Aorta (tissue), 5 donors: ENCODE data around the gene ARID1A. TPM values are rescaled to one million over a fixed set of nuclear protein-coding genes. Genes with fewer than 3 reads are reported as not detected.

ENCODE experiments used
- ATAC-seq: fragments of 200-7000 bp; cut with Tn5 transposase; one replicate; pipeline ENCODE4 v1.9.1; 2022; ENCODE audit warnings: moderate library complexity; ENCODE audit not compliant: low FRiP score
- DNase-seq, 2 donors: peaks; one replicate each; pipeline ENCODE4 v3.0.0-alpha.2; 2020
- H3K27ac ChIP-seq, 2 donors: one replicate each; pipeline ENCODE4 v1.5.1; 2013; ENCODE audit warnings: low read length in 2 of 2, mild to moderate bottlenecking in 2 of 2, moderate library complexity in 2 of 2, control low read depth in 1 of 2, inconsistent platforms in 1 of 2, low read depth in 1 of 2
- H3K27me3 ChIP-seq, 2 donors: one replicate each; pipeline ENCODE4 v1.6.1; 2013; ENCODE audit warnings: control low read depth in 1 of 2, low read length in 1 of 2, mild to moderate bottlenecking in 1 of 2, moderate library complexity in 1 of 2; ENCODE audit not compliant: insufficient read depth in 2 of 2, control insufficient read depth in 1 of 2
- H3K36me3 ChIP-seq, 2 donors: one replicate each; pipeline ENCODE4 v1.6.1; 2013; ENCODE audit warnings: control low read depth in 1 of 2, low read length in 1 of 2, mild to moderate bottlenecking in 1 of 2; ENCODE audit not compliant: insufficient read depth in 2 of 2, control insufficient read depth in 1 of 2
- H3K4me1 ChIP-seq, 2 donors: one replicate each; pipeline ENCODE4 v1.6.1; 2013; ENCODE audit warnings: low read length in 2 of 2, control low read depth in 1 of 2, mild to moderate bottlenecking in 1 of 2, moderate library complexity in 1 of 2; ENCODE audit not compliant: insufficient read depth in 2 of 2, control insufficient read depth in 1 of 2
- H3K4me3 ChIP-seq, 2 donors: one replicate each; pipeline ENCODE4 v1.5.1; 2013; ENCODE audit warnings: low read length in 2 of 2, control low read depth in 1 of 2, mild to moderate bottlenecking in 1 of 2
- H3K9me3 ChIP-seq: one replicate; pipeline ENCODE4 v1.6.1; 2013; ENCODE audit warnings: mild to moderate bottlenecking, low read length; ENCODE audit not compliant: control insufficient read depth
- WGBS, 2 donors: extraction: QIAGEN DNeasy Blood & Tissue Kit; methylation state at CpG; one replicate each; pipeline ENCODE4 v1.1.7; 2013; 5-methylcytosine and 5-hydroxymethylcytosine counted together
- intact Hi-C, 2 donors: fragments of 100-400 bp; cut with DNase I; formaldehyde crosslinking; loops; one replicate each; pipeline versions ENCODE4 v1.14.2 to v1.15.0; 2022
- polyA plus RNA-seq, 2 donors: library from polyadenylated mRNA; stranded (reverse); fragments of 200-250 nt; gene quantifications; one replicate each; pipeline ENCODE4 v1.2.3, GENCODE V29; 2013
- total RNA-seq, 2 donors: library from RNA; stranded (reverse); fragmentation: NEBNext Ultra II Directional; extraction: Animal tissue kit (Norgen Biotek cat#: 25700); gene quantifications; one replicate each; pipeline ENCODE4 v1.2.1, GENCODE V29; 2021
- donor health status: healthy with polysubstance abuse.
- donor health status: Bipolar disorder and iron deficiency.
- donor health status: DM: no; HTN: no; CAD: no.
- donor health status: DM: no; HTN: no; CAD: no.
- donor health status: DM: yes; HTN: yes; CAD: no.

Gene ARID1A
- total and polyA plus RNA-seq, 4 donors: 6.5 to 72.3 (median 34.8) TPM

DNA sequence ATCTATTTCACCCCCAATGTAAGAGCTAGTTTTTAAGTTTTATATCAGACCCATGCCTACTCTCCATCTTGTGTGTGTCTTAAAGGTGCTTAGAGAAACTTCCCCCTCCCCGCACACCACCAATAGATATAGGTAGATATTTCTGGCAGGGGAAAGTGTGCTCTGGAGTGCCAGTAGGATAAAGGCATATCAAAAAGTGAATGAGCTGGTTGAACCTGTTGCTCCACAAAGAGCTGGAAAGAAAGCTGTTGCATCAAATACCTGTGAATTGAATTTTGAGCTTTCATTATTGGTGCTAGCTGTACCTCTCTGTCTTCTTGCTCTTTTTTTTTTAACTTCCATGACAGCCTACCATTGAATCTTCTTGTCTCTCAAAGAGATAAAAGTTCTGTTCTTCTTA is 32.8 kb downstream of the ARID1A start:
- Histone ChIP-seq H3K4me3 (no peak overlapping the region), H3K4me1 (peaks cover 6 to 29% of the 10 kb centered on the region in 2 donors), H3K27me3 (no peaks in the 10 kb centered on the region), H3K36me3 (peaks cover 6 to 8% of the 10 kb centered on the region in 2 donors), H3K27ac (no peak overlapping the region), H3K9me3 (no peaks in the 10 kb centered on the region)
- 92 to 96% methylated on average over 1 of the region's 1 CpG for WGBS, 2 donors
- intact Hi-C loops: no loop called here
- ATAC-seq (no peak), DNase-seq (no peak)

DNA sequence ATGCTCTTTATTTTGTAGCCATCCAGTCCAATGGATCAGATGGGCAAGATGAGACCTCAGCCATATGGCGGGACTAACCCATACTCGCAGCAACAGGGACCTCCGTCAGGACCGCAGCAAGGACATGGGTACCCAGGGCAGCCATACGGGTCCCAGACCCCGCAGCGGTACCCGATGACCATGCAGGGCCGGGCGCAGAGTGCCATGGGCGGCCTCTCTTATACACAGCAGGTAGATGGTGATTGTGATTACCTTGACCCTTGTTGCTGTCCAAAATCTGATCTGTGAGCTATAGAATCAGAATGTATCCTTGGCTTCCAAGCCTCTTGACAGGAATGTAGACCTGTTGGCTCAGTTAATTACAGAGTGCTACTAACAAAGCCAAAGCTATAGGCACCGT is 33.8 kb downstream of the ARID1A start:
- ATAC-seq: no peak
- 94 to 96% methylated on average over 12 of the region's 12 CpGs for WGBS, 2 donors
- Histone ChIP-seq H3K4me1 (peaks cover 1 to 24% of the 10 kb centered on the region in 2 donors), H3K9me3 (no peaks in the 10 kb centered on the region), H3K36me3 (peaks cover 10% of the 10 kb centered on the region in 2 donors), H3K27ac (no peak overlapping the region), H3K4me3 (no peak overlapping the region), H3K27me3 (no peaks in the 10 kb centered on the region)
- intact Hi-C loops: loop anchor here in 1 of 2 donors (5.0 kb wide), 1 partner anchor 38 kb away; no protein-coding TSS in a partner anchor
- DNase-seq: no peak

DNA sequence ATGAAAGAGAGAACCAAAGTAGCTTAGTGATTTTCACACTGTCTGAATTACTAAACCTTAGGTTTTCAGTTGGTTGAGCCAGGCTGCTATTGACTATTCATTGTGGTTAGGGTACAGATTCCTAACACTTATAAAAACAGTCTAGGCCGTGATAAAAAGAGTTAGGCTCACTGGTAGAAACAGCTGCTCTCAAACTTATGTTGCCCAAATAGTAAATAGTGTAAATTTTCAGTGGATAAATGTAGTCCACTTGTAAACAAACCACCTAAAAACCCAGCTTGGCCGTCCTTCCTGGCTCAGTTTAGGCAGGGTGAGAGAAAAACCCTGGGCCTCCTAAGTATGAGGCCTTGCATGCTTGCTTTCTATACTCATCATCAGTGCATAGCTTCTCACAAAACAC is 34.9 kb downstream of the ARID1A start:
- H3K4me1 ChIP-seq: peaks cover 1 to 19% of the 10 kb centered on the region in 2 donors
- intact Hi-C loops: loop anchor here in 1 of 2 donors (5.0 kb wide), 1 partner anchor 37 kb away; no protein-coding TSS in a partner anchor
- H3K9me3 ChIP-seq: no peaks in the 10 kb centered on the region
- no peaks in the 10 kb centered on the region for H3K27me3 ChIP-seq
- no peak overlapping the region for H3K27ac ChIP-seq
- DNase-seq (no peak), ATAC-seq (no peak)
- H3K4me3 ChIP-seq: no peak overlapping the region
- WGBS, 2 donors: 37 to 38% methylated on average over 2 of the region's 2 CpGs
- peaks cover 10% of the 10 kb centered on the region in 2 donors for H3K36me3 ChIP-seq

DNA sequence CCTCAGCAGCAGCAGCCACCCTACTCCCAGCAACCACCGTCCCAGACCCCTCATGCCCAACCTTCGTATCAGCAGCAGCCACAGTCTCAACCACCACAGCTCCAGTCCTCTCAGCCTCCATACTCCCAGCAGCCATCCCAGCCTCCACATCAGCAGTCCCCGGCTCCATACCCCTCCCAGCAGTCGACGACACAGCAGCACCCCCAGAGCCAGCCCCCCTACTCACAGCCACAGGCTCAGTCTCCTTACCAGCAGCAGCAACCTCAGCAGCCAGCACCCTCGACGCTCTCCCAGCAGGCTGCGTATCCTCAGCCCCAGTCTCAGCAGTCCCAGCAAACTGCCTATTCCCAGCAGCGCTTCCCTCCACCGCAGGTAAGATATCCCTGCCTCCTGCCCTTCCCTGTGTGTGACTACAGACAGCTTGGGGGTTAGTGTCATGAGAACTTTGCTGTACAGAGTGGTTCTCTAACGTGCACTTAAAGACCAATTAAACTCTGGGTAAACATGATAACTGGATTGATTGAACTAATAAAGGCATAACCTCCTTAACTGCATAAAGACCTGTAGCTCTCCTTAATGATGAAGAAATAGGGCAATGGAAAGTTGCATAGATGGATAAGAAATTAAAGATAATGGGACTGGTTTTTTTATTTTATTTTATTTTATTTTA is 35.6 kb downstream of the ARID1A start:
- WGBS, 2 donors: 81 to 82% methylated on average over 11 of the region's 11 CpGs
- no peak for DNase-seq
- Histone ChIP-seq H3K36me3 (peaks cover 10% of the 10 kb centered on the region in 2 donors), H3K4me3 (no peak overlapping the region), H3K27ac (no peak overlapping the region), H3K27me3 (no peaks in the 10 kb centered on the region), H3K9me3 (no peaks in the 10 kb centered on the region), H3K4me1 (peaks cover 1 to 17% of the 10 kb centered on the region in 2 donors)
- intact Hi-C loops: loop anchor here in 1 of 2 donors (5.0 kb wide), 1 partner anchor 36 kb away; no protein-coding TSS in a partner anchor
- no peak for ATAC-seq

DNA sequence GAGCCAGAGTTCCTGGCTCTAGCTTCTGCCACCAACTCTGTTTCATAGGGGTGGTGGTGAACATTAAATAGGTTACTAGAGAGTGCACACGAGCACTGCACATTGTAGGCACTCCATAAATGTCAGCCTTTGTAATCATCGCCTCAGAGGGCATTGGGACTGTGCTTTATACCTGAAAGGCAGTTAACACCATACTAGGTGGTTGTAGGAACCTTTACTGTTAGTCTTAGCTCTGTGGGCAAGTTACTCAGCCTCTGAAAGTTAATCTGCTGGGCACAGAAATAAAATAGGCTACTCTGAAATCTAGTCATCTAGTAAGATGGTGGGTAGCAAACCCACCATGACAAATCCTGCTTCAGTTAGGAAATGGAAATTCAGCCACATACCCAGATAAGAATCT is 37.6 kb downstream of the ARID1A start:
- no peak for DNase-seq
- no peak overlapping the region for H3K4me3 ChIP-seq
- no peak overlapping the region for H3K27ac ChIP-seq
- H3K4me1 ChIP-seq: peaks cover 1 to 5% of the 10 kb centered on the region in 2 donors
- intact Hi-C loops: loop anchor here in 1 of 2 donors (5.0 kb wide), 1 partner anchor 34 kb away; no protein-coding TSS in a partner anchor
- no peaks in the 10 kb centered on the region for H3K9me3 ChIP-seq
- peaks cover 10% of the 10 kb centered on the region in 2 donors for H3K36me3 ChIP-seq
- no peaks in the 10 kb centered on the region for H3K27me3 ChIP-seq
- 84 to 87% methylated on average over 2 of the region's 2 CpGs for WGBS, 2 donors
- ATAC-seq: no peak

DNA sequence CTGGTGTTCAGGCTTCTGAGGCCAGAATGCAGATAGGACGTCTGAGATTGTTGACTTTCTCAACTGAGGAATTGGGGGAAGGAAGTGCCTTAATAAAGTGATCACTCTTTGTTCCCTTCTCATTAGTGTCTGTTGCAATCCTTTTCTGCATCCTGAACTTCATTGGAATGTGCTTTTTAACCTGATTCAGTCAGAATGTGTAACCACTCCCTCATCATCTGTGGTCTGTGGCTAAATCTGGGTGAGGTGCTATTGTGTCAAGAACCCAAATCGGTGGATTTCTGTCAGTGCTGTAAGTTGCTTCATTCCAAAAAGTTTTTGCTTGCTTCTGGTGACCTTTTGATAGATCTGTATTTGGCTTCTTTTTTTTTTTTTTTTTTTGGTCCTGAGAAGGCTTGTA is 38.2 kb downstream of the ARID1A start:
- intact Hi-C loops: loop anchor here in 1 of 2 donors (5.0 kb wide), 1 partner anchor 33 kb away; no protein-coding TSS in a partner anchor
- WGBS, 2 donors: 30 to 33% methylated on average over 2 of the region's 2 CpGs
- Histone ChIP-seq H3K27ac (no peak overlapping the region), H3K27me3 (no peaks in the 10 kb centered on the region), H3K4me3 (no peak overlapping the region), H3K36me3 (peaks cover 10% of the 10 kb centered on the region in 2 donors), H3K9me3 (no peaks in the 10 kb centered on the region), H3K4me1 (peaks cover 0 to 1% of the 10 kb centered on the region in 2 donors)
- no peak for DNase-seq
- ATAC-seq: no peak

- intact Hi-C loops: loop anchor here in 1 of 2 donors (5.0 kb wide), 1 partner anchor 33 kb away; no protein-coding TSS in a partner anchor
- no peak for ATAC-seq
- peaks cover 0 to 1% of the 10 kb centered on the region in 2 donors for H3K4me1 ChIP-seq
- no peak overlapping the region for H3K27ac ChIP-seq
- no peaks in the 10 kb centered on the region for H3K9me3 ChIP-seq
- no peak overlapping the region for H3K4me3 ChIP-seq
- no peaks in the 10 kb centered on the region for H3K27me3 ChIP-seq
- H3K36me3 ChIP-seq: peaks cover 10 to 12% of the 10 kb centered on the region in 2 donors
- WGBS, 2 donors: 15 to 16% methylated on average over 4 of the region's 4 CpGs
- no peak for DNase-seq
Measured at GRCh38 chr1:26734501-26735058, 38.8 kb downstream of the ARID1A start.

- 78 to 81% methylated on average over 4 of the region's 4 CpGs for WGBS, 2 donors
- no peak overlapping the region for H3K4me3 ChIP-seq
- H3K36me3 ChIP-seq: peaks cover 0 to 6% of the 10 kb centered on the region in 2 donors
- no peak overlapping the region for H3K27ac ChIP-seq
- intact Hi-C loops: no loop called here
- peaks cover 0 to 4% of the 10 kb centered on the region in 2 donors for H3K4me1 ChIP-seq
- ATAC-seq (no peak), DNase-seq (no peak)
- no peaks in the 10 kb centered on the region for H3K27me3 ChIP-seq
- no peaks in the 10 kb centered on the region for H3K9me3 ChIP-seq
Measured at GRCh38 chr1:26739329-26739914, 43.6 kb downstream of the ARID1A start.
